H1 (cell line): ENCODE measurements around the gene SND1.

Experiments used
- ASH2L ChIP-seq: fragments of 200-600, 300-600 bp; sonication (generic); IDR thresholded peaks from one replicate; pipeline ENCODE4 v1.7.1; 2017; ENCODE audit warnings: low read length
- CTBP2 ChIP-seq: IDR thresholded peaks from 2 replicates; pipeline ENCODE4 v1.7.0; 2011; ENCODE audit warnings: borderline replicate concordance, mild to moderate bottlenecking, moderate library complexity, mixed read lengths, low read length; ENCODE audit not compliant: insufficient read depth, insufficient read length
- EZH2 ChIP-seq: fragments of 200-600 bp; sonication (generic); IDR thresholded peaks from 2 replicates; pipeline ENCODE4 v1.7.1; 2012; ENCODE audit warnings: low read depth, mild to moderate bottlenecking, moderate library complexity, low read length, inconsistent platforms; ENCODE audit not compliant: severe bottlenecking
- POLR2A ChIP-seq, 2 experiments: IDR thresholded peaks; 1 replicate in 1 of 2; 2 replicates in 1 of 2; pipeline ENCODE4 v1.6.1; 2011; ENCODE audit warnings: low read depth in 2 of 2, low read length in 2 of 2, mild to moderate bottlenecking in 2 of 2; ENCODE audit errors: control extremely low read depth in 1 of 2
- RXRA ChIP-seq: IDR thresholded peaks from 2 replicates; pipeline ENCODE4 v1.6.1; 2011; ENCODE audit warnings: low read depth, mild to moderate bottlenecking, low read length, moderate library complexity; ENCODE audit not compliant: insufficient read depth
- TAF1 ChIP-seq: IDR thresholded peaks from 2 replicates; pipeline ENCODE4 v1.6.1; 2011; ENCODE audit warnings: mild to moderate bottlenecking, low read depth, low read length
- TF ChIP-seq, protein P1 (sequence below), 3 experiments: IDR thresholded peaks; 1 replicate in 2 of 3; 2 replicates in 1 of 3; pipeline versions ENCODE4 v1.5.1 to v1.6.1; 2011; ENCODE audit warnings: low read length in 3 of 3, mild to moderate bottlenecking in 3 of 3, inconsistent platforms in 2 of 3, low read depth in 1 of 3, moderate library complexity in 1 of 3; ENCODE audit not compliant: insufficient read depth in 1 of 3; ENCODE audit errors: control extremely low read depth in 1 of 3

DNA sequence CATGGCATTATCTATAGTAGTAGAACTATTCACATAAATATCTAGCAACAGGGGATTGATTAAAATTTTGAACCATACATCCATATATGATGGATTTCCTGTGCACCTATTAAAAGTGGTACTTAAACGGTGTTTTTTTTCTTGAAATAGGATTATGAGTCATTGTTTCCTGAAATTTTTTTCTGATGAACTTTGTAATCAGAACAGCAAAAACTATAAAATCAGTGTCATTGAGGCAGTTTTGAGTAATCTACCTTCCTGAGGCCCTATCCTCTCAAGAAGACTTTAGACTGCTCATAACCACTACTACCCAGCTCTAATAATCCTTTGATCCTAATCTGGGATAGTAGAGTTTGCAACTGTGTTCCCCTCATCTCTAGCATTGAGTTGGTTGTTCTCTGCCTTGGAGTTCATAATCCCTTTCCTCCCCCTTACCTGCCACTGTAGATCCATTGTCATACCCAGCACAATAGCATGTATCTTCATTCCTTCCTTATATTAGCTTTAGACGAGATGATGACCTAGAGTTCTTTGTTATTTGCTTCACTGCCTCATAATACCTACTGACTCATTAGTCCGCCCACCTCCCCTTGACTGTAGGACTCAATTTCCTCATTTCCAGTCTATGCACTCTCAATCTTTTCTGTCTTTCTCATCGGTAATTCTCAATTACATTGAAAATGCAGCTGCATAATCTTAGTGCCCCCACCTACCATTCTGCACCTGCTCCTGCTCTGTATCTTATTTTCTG is 245.9 kb downstream of the SND1 start:
- no peak for TF ChIP-seq TAF1
- no peak for TF ChIP-seq POLR2A (IDR thresholded peaks at IDR 0.05; ENCODE audit: control extremely low read depth in 1 of 2, low read depth in 2 of 2, low read length in 2 of 2)
- TF ChIP-seq, protein P1, sequence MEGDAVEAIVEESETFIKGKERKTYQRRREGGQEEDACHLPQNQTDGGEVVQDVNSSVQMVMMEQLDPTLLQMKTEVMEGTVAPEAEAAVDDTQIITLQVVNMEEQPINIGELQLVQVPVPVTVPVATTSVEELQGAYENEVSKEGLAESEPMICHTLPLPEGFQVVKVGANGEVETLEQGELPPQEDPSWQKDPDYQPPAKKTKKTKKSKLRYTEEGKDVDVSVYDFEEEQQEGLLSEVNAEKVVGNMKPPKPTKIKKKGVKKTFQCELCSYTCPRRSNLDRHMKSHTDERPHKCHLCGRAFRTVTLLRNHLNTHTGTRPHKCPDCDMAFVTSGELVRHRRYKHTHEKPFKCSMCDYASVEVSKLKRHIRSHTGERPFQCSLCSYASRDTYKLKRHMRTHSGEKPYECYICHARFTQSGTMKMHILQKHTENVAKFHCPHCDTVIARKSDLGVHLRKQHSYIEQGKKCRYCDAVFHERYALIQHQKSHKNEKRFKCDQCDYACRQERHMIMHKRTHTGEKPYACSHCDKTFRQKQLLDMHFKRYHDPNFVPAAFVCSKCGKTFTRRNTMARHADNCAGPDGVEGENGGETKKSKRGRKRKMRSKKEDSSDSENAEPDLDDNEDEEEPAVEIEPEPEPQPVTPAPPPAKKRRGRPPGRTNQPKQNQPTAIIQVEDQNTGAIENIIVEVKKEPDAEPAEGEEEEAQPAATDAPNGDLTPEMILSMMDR (IDR thresholded peaks at IDR 0.05; ENCODE audit: control extremely low read depth in 1 of 3, insufficient read depth in 1 of 3, low read depth in 1 of 3, low read length in 3 of 3), result no peak
- TF ChIP-seq CTBP2, result no peak
- TF ChIP-seq EZH2, result no peak
- no peak for TF ChIP-seq ASH2L
- TF ChIP-seq RXRA, result no peak
